Chondrocyte (in vitro differentiated cells): ENCODE results near the gene AQP9. TPM values are rescaled to one million over a fixed set of nuclear protein-coding genes. Genes with fewer than 3 reads are reported as not detected.

ENCODE experiments used
- DNase-seq: peaks from one replicate; pipeline ENCODE4 v3.0.0; 2021; ENCODE audit warnings: mixed read lengths, low spot score
- H3K27ac Mint-ChIP-seq: one replicate; pipeline ENCODE4 v1.8.0; 2021; ENCODE audit warnings: mild to moderate bottlenecking, moderate library complexity, mixed read lengths; ENCODE audit not compliant: unreplicated experiment
- H3K27me3 Mint-ChIP-seq: 2 replicates; pipeline ENCODE4 v1.8.0; 2021; ENCODE audit warnings: low read depth, mixed read lengths
- H3K36me3 Mint-ChIP-seq: 2 replicates; pipeline ENCODE4 v1.8.0; 2021; ENCODE audit warnings: low read depth, mixed read lengths
- H3K4me1 Mint-ChIP-seq: 2 replicates; pipeline ENCODE4 v1.8.0; 2021; ENCODE audit warnings: low read depth, mild to moderate bottlenecking, mixed read lengths
- H3K4me3 Mint-ChIP-seq: one replicate; pipeline ENCODE4 v1.8.0; 2021; ENCODE audit warnings: mild to moderate bottlenecking, moderate library complexity, mixed read lengths; ENCODE audit not compliant: unreplicated experiment
- H3K9me3 Mint-ChIP-seq: 2 replicates; pipeline ENCODE4 v1.8.0; 2021; ENCODE audit warnings: low read depth, mixed read lengths
- CTCF ChIP-seq: fragments of 200-600 bp; sonication (generic); IDR thresholded peaks from 2 replicates; pipeline ENCODE4 v1.5.0; 2021; ENCODE audit warnings: antibody characterized with exemption, mild to moderate bottlenecking, moderate library complexity
- total RNA-seq: library from RNA; stranded (reverse); gene quantifications from 3 replicates; pipeline ENCODE4 v1.2.1, GENCODE V29; 2021

The AQP9 gene
- total RNA-seq, 1 donor from 2014 or later: not detected

GRCh38 chr15:58232281-58233065 is 94.3 kb downstream of the AQP9 start:
- Mint-ChIP-seq H3K27me3 (peaks cover 7% of the 10 kb centered on the region), H3K4me3 (no peak overlapping the region), H3K9me3 (no peaks in the 10 kb centered on the region), H3K36me3 (no peaks in the 10 kb centered on the region), H3K4me1 (peaks cover 19% of the 10 kb centered on the region), H3K27ac (no peak overlapping the region)
- no peak for TF ChIP-seq CTCF
- DNase-seq: no peak

GRCh38 chr15:58233341-58233740 is 95.2 kb downstream of the AQP9 start:
- TF ChIP-seq CTCF: no peak
- no peak for DNase-seq
- Mint-ChIP-seq H3K36me3 (no peaks in the 10 kb centered on the region), H3K27ac (no peak overlapping the region), H3K27me3 (peaks cover 7% of the 10 kb centered on the region), H3K4me3 (no peak overlapping the region), H3K9me3 (no peaks in the 10 kb centered on the region), H3K4me1 (peaks cover 12% of the 10 kb centered on the region)

Other genes starting within 250 kb of the AQP9 start
- gene ALDH1A2, start 72.7 kb upstream of the AQP9 start, total RNA-seq: 0.54 to 0.63 TPM in 2 of 3 replicates, not detected in the other